Transverse colon (tissue), 3 donors: ENCODE data around the gene TMPRSS11E.

Experiments
- CTCF ChIP-seq, 5 experiments: fragments of 200-600 bp in 3 of 5; fragments of 450-650 bp in 2 of 5; sonication (generic) in 3 of 5; IDR thresholded peaks; 1 replicate in 2 of 5; 2 replicates in 3 of 5; pipeline ENCODE4 v1.5.1; 2016 to 2017; ENCODE audit warnings: antibody characterized with exemption in 5 of 5, inconsistent platforms in 3 of 5, mild to moderate bottlenecking in 2 of 5, moderate library complexity in 1 of 5
- EP300 ChIP-seq: sonication (generic); formaldehyde crosslinking; IDR thresholded peaks from one replicate; pipeline ENCODE4 v1.6.1; 2017; ENCODE audit warnings: antibody characterized with exemption, low read depth
- POLR2A ChIP-seq: fragments of 450-650 bp; IDR thresholded peaks from one replicate; pipeline ENCODE4 v1.6.1; 2016; ENCODE audit warnings: antibody characterized with exemption, mild to moderate bottlenecking, moderate library complexity

GRCh38 chr4:68404153-68404552, 43.1 kb upstream of the TMPRSS11E start:
- TF ChIP-seq EP300 (no peak), POLR2A (no peak), CTCF (IDR thresholded peaks at IDR 0.05) (no peak)
